GM21825 (cell line): ENCODE data around the gene KLK5.

Experiments used
- ATAC-seq: cut with Tn5 transposase; IDR thresholded peaks from one replicate; pipeline ENCODE4 v1.9.1; 2021; ENCODE audit warnings: mild to moderate bottlenecking, moderate library complexity; ENCODE audit not compliant: unreplicated experiment

The KLK5 gene

GRCh38 chr19:50894478-50895356 lies 58.1 kb downstream of the KLK5 start:
- no peak for ATAC-seq
